OCI-LY7 (cell line): ENCODE results near the gene CLSTN3. TPM values are rescaled to one million over a fixed set of nuclear protein-coding genes. Genes with fewer than 3 reads are reported as not detected.

Experiments
- BruUV-seq: library from RNA; stranded (reverse); fragments of 400-500 nt; replicated peaks from 2 replicates; lab custom pipeline; 2021; lab: Mats Ljungman, UMichigan
- CTCF ChIA-PET: fragments of 300-600 bp; sonication (Branson Sonifier 250); formaldehyde crosslinking; loops from one replicate; lab custom pipeline; 2022; ENCODE audit warnings: antibody characterized with exemption; ENCODE audit not compliant: unreplicated experiment; lab: Charles Lee
- POLR2A ChIA-PET: fragments of 300-600 bp; sonication (Branson Sonifier 250); formaldehyde crosslinking; loops from one replicate; lab custom pipeline; 2022; ENCODE audit warnings: antibody characterized with exemption; lab: Charles Lee
- DNase-seq: peaks from one replicate; pipeline ENCODE4 v3.0.0-alpha.2; 2015; ENCODE audit warnings: low spot score
- H2AFZ ChIP-seq: fragments of 200-600 bp; sonication (generic), shearing (Covaris generic); 2 replicates; pipeline ENCODE4 v1.6.1; 2014; ENCODE audit warnings: mild to moderate bottlenecking, antibody characterized with exemption, low read length, moderate library complexity
- H3K27ac ChIP-seq: fragments of 200-600 bp; sonication (generic); 2 replicates; pipeline ENCODE4 v1.5.1; 2014; ENCODE audit warnings: mixed run types, low read depth, mild to moderate bottlenecking, moderate library complexity, low read length, inconsistent platforms; ENCODE audit not compliant: poor library complexity, severe bottlenecking
- H3K36me3 ChIP-seq: fragments of 200-600 bp; sonication (generic); 2 replicates; pipeline ENCODE4 v1.6.1; 2014; ENCODE audit warnings: mild to moderate bottlenecking, antibody characterized with exemption, low read length, moderate library complexity, mixed read lengths; ENCODE audit not compliant: insufficient read depth
- H3K4me1 ChIP-seq: fragments of 200-600 bp; sonication (generic); 2 replicates; pipeline ENCODE4 v1.5.1; 2014; ENCODE audit warnings: mild to moderate bottlenecking, low read length; ENCODE audit not compliant: insufficient read depth, poor library complexity, severe bottlenecking
- H3K4me2 ChIP-seq: fragments of 200-600 bp; sonication (generic); 2 replicates; pipeline ENCODE4 v1.6.1; 2014; ENCODE audit warnings: mild to moderate bottlenecking, low read length
- H3K4me3 ChIP-seq: fragments of 200-600 bp; sonication (generic); 2 replicates; pipeline ENCODE4 v1.5.1; 2014; ENCODE audit warnings: mild to moderate bottlenecking, low read depth, low read length; ENCODE audit not compliant: poor library complexity, severe bottlenecking
- H3K79me2 ChIP-seq: fragments of 200-600 bp; sonication (generic); 2 replicates; pipeline ENCODE4 v1.6.1; 2016; ENCODE audit warnings: low read depth, mild to moderate bottlenecking, low read length, moderate library complexity, mixed read lengths; ENCODE audit not compliant: insufficient read depth
- H3K9me2 ChIP-seq: fragments of 200-600 bp; sonication (generic); 2 replicates; pipeline ENCODE4 v1.6.1; 2016; ENCODE audit warnings: mild to moderate bottlenecking, low read length, mixed read lengths; ENCODE audit not compliant: insufficient read depth
- H3K9me3 ChIP-seq: fragments of 200-600 bp; sonication (generic); 2 replicates; pipeline ENCODE4 v1.6.1; 2014; ENCODE audit warnings: mild to moderate bottlenecking, mixed run types, low read length, mixed read lengths
- H4K20me1 ChIP-seq: fragments of 200-600 bp; sonication (generic); 2 replicates; pipeline ENCODE4 v1.6.1; 2014; ENCODE audit warnings: mild to moderate bottlenecking, antibody characterized with exemption, low read length, moderate library complexity, mixed read lengths; ENCODE audit not compliant: insufficient read depth
- EZH2phosphoT487 ChIP-seq: fragments of 200-600 bp; sonication (generic); IDR thresholded peaks from 2 replicates; pipeline ENCODE4 v1.6.1; 2018; ENCODE audit warnings: low read depth, borderline replicate concordance, mild to moderate bottlenecking, mixed run types, antibody characterized with exemption, low read length, moderate library complexity, mixed read lengths
- intact Hi-C: fragments of 100-400 bp; cut with micrococcal nuclease; formaldehyde crosslinking; loops from one replicate; pipeline ENCODE4 v1.10.0; 2022; ENCODE audit not compliant: unreplicated experiment
- total RNA-seq, 2 experiments: library from RNA; depleted of rRNA in 1 of 2; stranded (reverse); fragments of >200 nt in 1 of 2; shearing (Covaris generic) in 1 of 2; gene quantifications; 2 replicates each; pipeline ENCODE4 v1.2.3, GENCODE V29; 2014 to 2022
- TF ChIP-seq, protein P1 (sequence below): fragments of 200-600 bp; sonication (generic); conservative IDR thresholded peaks from 2 replicates; pipeline ENCODE4 v1.5.1; 2014; ENCODE audit warnings: mild to moderate bottlenecking, antibody characterized with exemption, low read length, moderate library complexity, mixed read lengths

Gene CLSTN3
- total RNA-seq, 2 experiments from 2014 or later = 18.5 to 34.2 TPM

DNA sequence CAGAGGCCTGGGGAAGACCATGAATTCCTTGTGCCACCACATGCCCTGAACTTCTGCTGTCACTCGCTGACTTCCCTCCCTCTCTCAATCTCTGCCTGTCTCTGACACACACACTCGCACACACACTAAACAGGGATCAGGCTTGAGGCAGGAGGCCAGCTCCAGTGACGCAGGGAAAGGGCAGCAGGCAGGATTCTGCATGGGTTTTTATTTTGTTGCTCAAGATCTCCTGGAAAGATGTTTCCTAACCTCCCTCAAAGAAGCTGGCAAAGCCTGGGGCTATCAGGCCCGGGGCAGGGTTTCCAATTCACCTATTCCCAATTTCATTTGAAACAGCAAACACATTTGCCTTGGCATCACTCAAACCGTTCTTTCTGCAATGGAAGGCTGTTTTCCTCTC is 31.6 kb downstream of the CLSTN3 start:
- ChIA-PET CTCF (no interaction called here), POLR2A (interaction anchor here (0.6 kb wide), 1 partner anchor 1289 kb away, joined by 3 read pairs; no protein-coding TSS in a partner anchor)
- TF ChIP-seq EZH2phosphoT487 = no peak
- TF ChIP-seq, protein P1, sequence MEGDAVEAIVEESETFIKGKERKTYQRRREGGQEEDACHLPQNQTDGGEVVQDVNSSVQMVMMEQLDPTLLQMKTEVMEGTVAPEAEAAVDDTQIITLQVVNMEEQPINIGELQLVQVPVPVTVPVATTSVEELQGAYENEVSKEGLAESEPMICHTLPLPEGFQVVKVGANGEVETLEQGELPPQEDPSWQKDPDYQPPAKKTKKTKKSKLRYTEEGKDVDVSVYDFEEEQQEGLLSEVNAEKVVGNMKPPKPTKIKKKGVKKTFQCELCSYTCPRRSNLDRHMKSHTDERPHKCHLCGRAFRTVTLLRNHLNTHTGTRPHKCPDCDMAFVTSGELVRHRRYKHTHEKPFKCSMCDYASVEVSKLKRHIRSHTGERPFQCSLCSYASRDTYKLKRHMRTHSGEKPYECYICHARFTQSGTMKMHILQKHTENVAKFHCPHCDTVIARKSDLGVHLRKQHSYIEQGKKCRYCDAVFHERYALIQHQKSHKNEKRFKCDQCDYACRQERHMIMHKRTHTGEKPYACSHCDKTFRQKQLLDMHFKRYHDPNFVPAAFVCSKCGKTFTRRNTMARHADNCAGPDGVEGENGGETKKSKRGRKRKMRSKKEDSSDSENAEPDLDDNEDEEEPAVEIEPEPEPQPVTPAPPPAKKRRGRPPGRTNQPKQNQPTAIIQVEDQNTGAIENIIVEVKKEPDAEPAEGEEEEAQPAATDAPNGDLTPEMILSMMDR = no peak
- no peak overlapping the region for H3K4me3 ChIP-seq
- no peaks in the 10 kb centered on the region for H3K36me3 ChIP-seq
- no peaks in the 10 kb centered on the region for H3K9me2 ChIP-seq
- H3K4me1 ChIP-seq = no peaks in the 10 kb centered on the region
- peaks cover 4% of the 10 kb centered on the region for H3K9me3 ChIP-seq
- H3K79me2 ChIP-seq = no peaks in the 10 kb centered on the region
- intact Hi-C loops = no loop called here
- no peak for DNase-seq
- H3K4me2 ChIP-seq = no peak overlapping the region
- no peak overlapping the region for H2AFZ ChIP-seq
- no TSS peak for BruUV-seq
- no peak overlapping the region for H3K27ac ChIP-seq
- H4K20me1 ChIP-seq = no peaks in the 10 kb centered on the region

DNA sequence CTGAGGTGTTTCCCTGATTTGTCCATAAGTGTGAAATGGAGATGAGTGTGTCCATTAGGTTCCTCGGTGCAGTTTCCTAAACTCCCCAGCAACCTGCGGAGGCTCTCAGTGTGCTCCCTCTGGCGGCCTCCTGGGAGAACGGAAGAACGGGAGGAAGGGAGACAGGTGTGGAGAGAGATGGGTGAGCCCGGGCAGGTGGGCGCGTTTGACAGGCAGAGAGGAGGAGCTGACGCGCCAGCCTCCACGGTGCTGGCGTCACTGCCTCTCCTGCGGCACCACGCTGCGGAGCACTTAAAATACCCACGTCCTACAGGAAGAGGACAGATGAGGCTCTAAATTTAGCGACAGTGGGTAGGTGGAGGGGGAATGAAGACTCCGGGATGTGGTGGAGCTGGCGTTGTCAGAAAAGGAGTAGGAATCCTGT is 32.5 kb downstream of the CLSTN3 start:
- POLR2A ChIA-PET = interaction anchor here (0.5 to 0.6 kb wide), 2 partner anchors 530 to 1290 kb away, joined by 3 read pairs; no protein-coding TSS in a partner anchor
- Histone ChIP-seq H3K4me2 (no peak overlapping the region), H3K9me2 (no peaks in the 10 kb centered on the region), H3K4me3 (no peak overlapping the region), H3K9me3 (peaks cover 13% of the 10 kb centered on the region), H3K36me3 (no peaks in the 10 kb centered on the region), H3K4me1 (no peaks in the 10 kb centered on the region), H2AFZ (no peak overlapping the region), H3K79me2 (no peaks in the 10 kb centered on the region), H4K20me1 (no peaks in the 10 kb centered on the region), H3K27ac (no peak overlapping the region)
- intact Hi-C loops = no loop called here
- TF ChIP-seq, protein P1 = 0 out of 2 replicates have a peak, but pooled peaks have one; percentile 35
- no peak for TF ChIP-seq EZH2phosphoT487
- DNase-seq = no peak
- BruUV-seq = no TSS peak
- CTCF ChIA-PET = no interaction called here

- no TSS peak for BruUV-seq
- H3K27ac ChIP-seq = no peak overlapping the region
- no peak overlapping the region for H3K4me2 ChIP-seq
- ChIA-PET CTCF (no interaction called here), POLR2A (no interaction called here)
- H3K4me1 ChIP-seq = no peaks in the 10 kb centered on the region
- intact Hi-C loops = no loop called here
- H3K4me3 ChIP-seq = no peak overlapping the region
- no peaks in the 10 kb centered on the region for H3K9me2 ChIP-seq
- no peaks in the 10 kb centered on the region for H3K36me3 ChIP-seq
- no peak overlapping the region for H2AFZ ChIP-seq
- TF ChIP-seq, protein P1 = no peak
- no peak for TF ChIP-seq EZH2phosphoT487
- H3K9me3 ChIP-seq = peaks cover 63% of the 10 kb centered on the region
- H4K20me1 ChIP-seq = no peaks in the 10 kb centered on the region
- H3K79me2 ChIP-seq = no peaks in the 10 kb centered on the region
- DNase-seq = no peak
These were observed 39.8 kb downstream of the CLSTN3 start for GRCh38 chr12:7169951-7170350.
